Keratinocyte (primary cell): ENCODE measurements around the gene TPM4. TPM values are rescaled to one million over a fixed set of nuclear protein-coding genes. Genes with fewer than 3 reads are reported as not detected.
"Not testable (repeated sequence)": the region's sequence is repeated elsewhere in the genome, so short reads cannot be mapped to it uniquely, and the experiment has no call there.

Experiments
- DNase-seq: peaks from one replicate; pipeline ENCODE4 v3.0.0-alpha.2; 2011; ENCODE audit warnings: low read depth, missing footprints, low spot score
- FAIRE-seq: peaks from 2 replicates; lab custom pipeline; 2011; peaks lifted over from hg19 to GRCh38; lab: Jason Lieb, UNC
- H2AFZ ChIP-seq: 2 replicates; pipeline ENCODE4 v1.6.0; 2012; ENCODE audit warnings: low read length, control low read depth, inconsistent platforms; ENCODE audit not compliant: control insufficient read depth
- H3K27ac ChIP-seq: 2 replicates; pipeline ENCODE4 v1.5.1; 2011; ENCODE audit warnings: low read length; ENCODE audit not compliant: control insufficient read depth, insufficient read depth
- H3K27me3 ChIP-seq: 3 replicates; pipeline ENCODE4 v1.6.0; 2011; ENCODE audit warnings: low read length; ENCODE audit not compliant: control insufficient read depth, insufficient read depth; ENCODE audit errors: extremely low read depth
- H3K36me3 ChIP-seq, 2 experiments: 2 replicates in 1 of 2; 3 replicates in 1 of 2; pipeline ENCODE4 v1.5.1; 2011; ENCODE audit warnings: low read length in 2 of 2, mild to moderate bottlenecking in 1 of 2; ENCODE audit not compliant: control insufficient read depth in 2 of 2, insufficient read depth in 2 of 2; ENCODE audit errors: extremely low read depth in 1 of 2
- H3K4me1 ChIP-seq: 3 replicates; pipeline ENCODE4 v1.5.1; 2011; ENCODE audit warnings: low read length; ENCODE audit not compliant: control insufficient read depth, insufficient read depth; ENCODE audit errors: extremely low read depth
- H3K4me2 ChIP-seq: 3 replicates; pipeline ENCODE4 v1.6.0; 2011; ENCODE audit warnings: low read depth, low read length; ENCODE audit not compliant: control insufficient read depth, insufficient read depth; ENCODE audit errors: extremely low read depth
- H3K4me3 ChIP-seq, 3 experiments: fragments of 200-600 bp in 1 of 3; sonication (generic) in 1 of 3; 2 replicates in 2 of 3; 3 replicates in 1 of 3; pipeline ENCODE4 v1.5.1; 2011 to 2016; ENCODE audit warnings: low read length in 3 of 3, mild to moderate bottlenecking in 3 of 3, control low read depth in 2 of 3, inconsistent platforms in 1 of 3, low read depth in 1 of 3, mixed read lengths in 1 of 3, mixed run types in 1 of 3, moderate library complexity in 1 of 3; ENCODE audit not compliant: control insufficient read depth in 2 of 3, insufficient read depth in 2 of 3; ENCODE audit errors: extremely low read depth in 1 of 3
- H3K79me2 ChIP-seq: 2 replicates; pipeline ENCODE4 v1.6.0; 2012; ENCODE audit warnings: low read length; ENCODE audit not compliant: control insufficient read depth, insufficient read depth
- H3K9ac ChIP-seq: 3 replicates; pipeline ENCODE4 v1.6.0; 2011; ENCODE audit warnings: low read length; ENCODE audit not compliant: control insufficient read depth, insufficient read depth; ENCODE audit errors: extremely low read depth
- H3K9me1 ChIP-seq: 3 replicates; pipeline ENCODE4 v1.6.0; 2011; ENCODE audit warnings: low read length; ENCODE audit not compliant: control insufficient read depth, insufficient read depth; ENCODE audit errors: extremely low read depth
- H3K9me3 ChIP-seq: 2 replicates; pipeline ENCODE4 v1.5.1; 2012; ENCODE audit warnings: low read depth, low read length; ENCODE audit not compliant: control insufficient read depth
- H4K20me1 ChIP-seq: 3 replicates; pipeline ENCODE4 v1.6.0; 2011; ENCODE audit warnings: low read length; ENCODE audit not compliant: control insufficient read depth, insufficient read depth; ENCODE audit errors: extremely low read depth
- EZH2 ChIP-seq: IDR thresholded peaks from one replicate; pipeline ENCODE4 v1.6.1; 2012; ENCODE audit warnings: inconsistent platforms, mild to moderate bottlenecking, low read length, moderate library complexity
- dilution Hi-C: fragments of 300-500 bp; cut with MboI; formaldehyde crosslinking; loops from one replicate; pipeline ENCODE4 v1.7.0; 2020; ENCODE audit warnings: low sequenced_read_pairs; ENCODE audit not compliant: extremely low pct_ligation_motif_present
- polyA plus RNA-seq, 5 experiments: library from polyadenylated mRNA; depleted of rRNA in 3 of 5; stranded (reverse) in 3 of 5; stranded (forward) in 1 of 5; unstranded in 1 of 5; fragments of >200 nt; gene quantifications; 1 replicate in 1 of 5; 2 replicates in 3 of 5; 3 replicates in 1 of 5; pipeline versions ENCODE4 v1.2.1 to v1.2.3, GENCODE V29; 2011 to 2012; ENCODE audit warnings: missing spikeins in 2 of 5, low read depth in 1 of 5, low replicate concordance in 1 of 5
- TF ChIP-seq, protein P1 (sequence below), 3 experiments: IDR thresholded peaks in 1 of 3; conservative IDR thresholded peaks in 1 of 3; optimal IDR thresholded peaks in 1 of 3; 2 replicates in 2 of 3; 3 replicates in 1 of 3; pipeline versions ENCODE3 to v1.5.1; 2011; ENCODE audit warnings: low read length in 3 of 3, mild to moderate bottlenecking in 3 of 3, moderate library complexity in 2 of 3, control low read depth in 1 of 3, inconsistent platforms in 1 of 3; ENCODE audit not compliant: insufficient read depth in 2 of 3; ENCODE audit errors: extremely low read depth in 1 of 3

Gene TPM4
- polyA plus RNA-seq, 1 donor (not counting 4 experiments of a cell fraction or from before 2014, with no cell fraction given), result 646 TPM

DNA sequence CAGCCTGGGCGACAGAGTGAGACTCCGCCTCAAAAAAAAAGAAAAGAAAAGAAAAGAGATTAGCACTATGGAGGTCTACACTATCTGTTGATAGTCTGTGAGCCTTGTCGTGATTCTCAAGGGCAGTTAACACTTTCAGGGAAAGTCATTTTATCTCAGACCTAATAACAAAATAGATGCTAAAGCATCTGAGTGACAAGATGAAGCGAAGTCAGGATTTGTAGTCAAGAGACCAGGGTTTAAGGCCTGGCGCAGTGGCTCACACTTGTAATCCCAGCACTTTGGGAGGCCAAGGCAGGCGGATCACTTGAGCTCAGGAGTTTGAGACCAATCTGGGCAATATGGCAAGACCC lies 22.1 kb downstream of the TPM4 start:
- Histone ChIP-seq H3K79me2 (no peaks in the 10 kb centered on the region), H3K4me1 (no peaks in the 10 kb centered on the region), H3K27ac (no peak overlapping the region), H3K4me2 (no peak overlapping the region), H3K9me3 (no peaks in the 10 kb centered on the region), H3K36me3 (peaks cover 34 to 39% of the 10 kb centered on the region in 2 experiments), H4K20me1 (peaks cover 3% of the 10 kb centered on the region), H3K27me3 (no peaks in the 10 kb centered on the region), H3K4me3 (no peak overlapping the region), H3K9me1 (no peaks in the 10 kb centered on the region), H2AFZ (no peak overlapping the region), H3K9ac (no peak overlapping the region)
- DNase-seq (no peak), FAIRE-seq (no peak)
- TF ChIP-seq, protein P1, sequence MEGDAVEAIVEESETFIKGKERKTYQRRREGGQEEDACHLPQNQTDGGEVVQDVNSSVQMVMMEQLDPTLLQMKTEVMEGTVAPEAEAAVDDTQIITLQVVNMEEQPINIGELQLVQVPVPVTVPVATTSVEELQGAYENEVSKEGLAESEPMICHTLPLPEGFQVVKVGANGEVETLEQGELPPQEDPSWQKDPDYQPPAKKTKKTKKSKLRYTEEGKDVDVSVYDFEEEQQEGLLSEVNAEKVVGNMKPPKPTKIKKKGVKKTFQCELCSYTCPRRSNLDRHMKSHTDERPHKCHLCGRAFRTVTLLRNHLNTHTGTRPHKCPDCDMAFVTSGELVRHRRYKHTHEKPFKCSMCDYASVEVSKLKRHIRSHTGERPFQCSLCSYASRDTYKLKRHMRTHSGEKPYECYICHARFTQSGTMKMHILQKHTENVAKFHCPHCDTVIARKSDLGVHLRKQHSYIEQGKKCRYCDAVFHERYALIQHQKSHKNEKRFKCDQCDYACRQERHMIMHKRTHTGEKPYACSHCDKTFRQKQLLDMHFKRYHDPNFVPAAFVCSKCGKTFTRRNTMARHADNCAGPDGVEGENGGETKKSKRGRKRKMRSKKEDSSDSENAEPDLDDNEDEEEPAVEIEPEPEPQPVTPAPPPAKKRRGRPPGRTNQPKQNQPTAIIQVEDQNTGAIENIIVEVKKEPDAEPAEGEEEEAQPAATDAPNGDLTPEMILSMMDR (optimal IDR thresholded peaks at IDR 0.05 in 1 of 3, IDR thresholded peaks at IDR 0.05 in 1 of 3, conservative IDR thresholded peaks at IDR 0.05 in 1 of 3; ENCODE audit: extremely low read depth in 1 of 3, insufficient read depth in 2 of 3, low read length in 3 of 3), result no peak
- no peak for TF ChIP-seq EZH2
- dilution Hi-C loops, result no loop called here

DNA sequence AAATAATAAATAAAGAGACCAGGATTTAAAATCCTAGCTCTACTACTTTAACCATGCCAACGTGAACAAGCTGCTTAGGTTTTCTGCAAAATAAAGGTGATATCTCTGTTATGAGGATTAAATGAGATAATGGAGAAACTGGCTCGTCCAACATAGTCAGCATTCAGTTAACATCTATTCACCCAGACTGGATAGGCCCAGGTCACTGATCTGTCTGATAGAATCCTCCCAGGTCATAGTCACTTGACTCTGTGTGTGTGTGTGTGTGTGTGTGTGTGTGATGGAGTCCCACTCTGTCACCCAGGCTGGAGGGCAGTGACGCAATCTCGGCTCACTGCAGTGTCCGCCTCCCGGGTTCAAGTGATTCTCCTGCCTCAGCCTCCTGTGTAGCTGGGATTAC lies 22.5 kb downstream of the TPM4 start:
- peaks cover 32 to 35% of the 10 kb centered on the region in 2 experiments for H3K36me3 ChIP-seq

DNA sequence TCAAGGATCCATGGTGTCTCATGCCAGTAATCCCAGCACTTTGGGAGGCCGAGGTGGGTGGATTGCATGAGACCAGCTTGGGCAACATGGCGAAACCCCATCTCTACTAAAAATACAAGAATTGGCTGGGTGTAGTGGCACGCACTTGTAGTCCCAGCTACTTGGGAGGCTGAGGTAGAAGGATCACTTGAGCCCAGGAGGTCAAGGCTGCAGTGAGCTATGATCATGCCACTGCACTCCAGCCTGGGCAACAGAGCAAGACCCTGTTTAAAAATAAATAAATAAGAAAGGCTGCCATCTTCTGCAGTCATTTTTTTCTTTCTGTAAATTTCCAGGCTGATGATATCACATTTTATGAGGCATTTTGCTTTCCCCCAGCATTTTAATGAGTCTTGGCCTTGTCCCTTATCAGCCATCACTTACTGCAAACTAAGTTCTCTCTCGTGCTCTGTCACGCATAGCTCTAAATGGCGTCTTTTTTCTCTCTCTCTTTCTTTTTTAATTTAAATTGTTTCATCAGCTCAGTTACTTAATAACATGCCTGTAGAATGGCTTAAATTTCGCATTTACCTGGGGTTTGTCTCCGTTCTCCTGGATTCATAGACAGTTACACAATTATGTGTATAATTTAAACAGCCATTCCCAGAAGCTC lies 23.1 kb downstream of the TPM4 start:
- DNase-seq, H4K20me1 ChIP-seq, H3K9ac ChIP-seq, H3K27me3 ChIP-seq, H3K4me3 ChIP-seq, H3K9me3 ChIP-seq, H3K27ac ChIP-seq, H3K4me1 ChIP-seq, H2AFZ ChIP-seq, dilution Hi-C loops, FAIRE-seq, H3K79me2 ChIP-seq, H3K4me2 ChIP-seq, H3K9me1 ChIP-seq: not testable (repeated sequence)
- peaks cover 32 to 35% of the 10 kb centered on the region in 2 experiments for H3K36me3 ChIP-seq

More for the DNA sequence above, 22.5 kb downstream of the TPM4 start:
- Histone ChIP-seq H3K9me3 (no peaks in the 10 kb centered on the region), H3K4me3 (no peak overlapping the region), H2AFZ (no peak overlapping the region), H3K4me2 (no peak overlapping the region), H3K9ac (no peak overlapping the region), H3K79me2 (no peaks in the 10 kb centered on the region), H3K4me1 (no peaks in the 10 kb centered on the region), H3K27ac (no peak overlapping the region), H3K27me3 (no peaks in the 10 kb centered on the region), H4K20me1 (peaks cover 3% of the 10 kb centered on the region), H3K9me1 (no peaks in the 10 kb centered on the region)
- DNase-seq, result no peak
- no peak for FAIRE-seq
- dilution Hi-C loops, result no loop called here
- TF ChIP-seq, protein P1 (optimal IDR thresholded peaks at IDR 0.05 in 1 of 3, IDR thresholded peaks at IDR 0.05 in 1 of 3, conservative IDR thresholded peaks at IDR 0.05 in 1 of 3; ENCODE audit: extremely low read depth in 1 of 3, insufficient read depth in 2 of 3, low read length in 3 of 3), result no peak
- TF ChIP-seq EZH2, result no peak
